Measurements from ENCODE around the gene GALNT10.
"Not testable (repeated sequence)": the region's sequence is repeated elsewhere in the genome, so short reads cannot be mapped to it uniquely, and the experiment has no call there.

Gene GALNT10

DNA sequence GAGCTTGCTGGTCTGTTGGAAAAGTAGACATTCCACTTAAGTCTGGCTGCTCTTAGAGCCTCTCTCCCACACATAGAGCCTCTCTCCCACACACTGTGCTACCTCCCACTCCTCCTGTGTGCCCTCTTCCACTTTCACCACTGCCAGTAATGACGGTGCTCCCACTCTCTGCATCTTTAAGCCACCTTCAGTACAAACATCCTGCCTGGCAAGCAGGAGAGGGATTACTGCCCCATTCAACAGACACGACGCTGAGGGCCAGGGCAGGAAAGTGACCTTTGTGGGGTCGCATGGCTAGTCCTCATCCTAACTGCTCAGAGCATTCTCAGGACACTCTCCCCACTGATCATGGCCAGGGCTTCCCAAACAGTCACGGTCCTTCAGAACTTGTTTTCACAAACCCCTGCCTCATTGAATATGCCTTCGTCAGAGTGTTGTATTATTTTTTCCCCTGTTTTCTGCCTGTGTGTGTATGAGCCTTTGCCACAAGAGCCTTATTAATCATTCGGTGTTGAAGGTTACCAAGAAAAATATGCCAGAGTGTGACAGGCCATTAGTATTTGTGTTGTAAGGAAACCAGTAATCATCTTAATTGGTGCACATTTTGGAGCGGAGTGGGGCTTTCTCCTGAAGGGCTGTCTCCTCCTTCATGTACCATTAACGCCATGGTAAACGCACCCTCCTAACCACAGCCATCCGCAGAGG lies 168.1 kb downstream of the GALNT10 start:
- DNase-seq: no peak

DNA sequence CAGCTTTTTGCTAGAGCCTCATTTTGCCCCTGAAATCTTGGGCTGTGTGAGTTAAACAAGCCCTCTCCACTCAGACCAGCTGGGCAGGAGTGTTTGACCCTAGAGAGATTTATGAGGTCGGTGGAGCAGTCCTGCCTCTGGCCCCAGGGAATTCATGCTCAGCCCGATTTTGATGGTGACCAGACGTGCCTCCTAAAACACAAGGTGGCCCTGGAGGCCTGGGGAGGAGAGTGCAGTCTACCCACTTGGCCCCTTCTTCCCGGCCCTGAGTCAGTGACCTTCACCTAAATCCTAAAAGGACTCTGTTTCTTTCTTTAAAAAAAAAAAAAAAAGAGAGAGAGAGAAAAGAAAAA lies 168.7 kb downstream of the GALNT10 start:
- DNase-seq: no peak

DNA sequence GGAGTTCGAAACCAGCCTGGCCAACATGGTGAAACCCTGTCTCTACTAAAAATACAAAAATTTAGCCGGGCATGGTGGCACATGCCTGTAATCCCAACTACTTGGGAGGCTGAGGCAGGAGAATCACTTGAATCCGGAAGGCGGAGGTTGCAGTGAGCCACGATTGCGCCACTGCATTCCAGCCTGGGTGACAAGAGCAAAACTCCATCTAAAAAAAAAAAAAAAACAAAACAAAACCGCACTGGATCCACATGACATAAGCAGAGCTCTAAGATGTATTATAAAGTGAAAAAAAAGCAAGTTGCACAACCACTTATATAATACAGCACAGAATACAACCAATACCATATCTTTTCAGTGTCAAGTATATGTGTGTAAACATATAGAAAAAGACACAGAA lies 169.7 kb downstream of the GALNT10 start:
- DNase-seq: not testable (repeated sequence)

DNA sequence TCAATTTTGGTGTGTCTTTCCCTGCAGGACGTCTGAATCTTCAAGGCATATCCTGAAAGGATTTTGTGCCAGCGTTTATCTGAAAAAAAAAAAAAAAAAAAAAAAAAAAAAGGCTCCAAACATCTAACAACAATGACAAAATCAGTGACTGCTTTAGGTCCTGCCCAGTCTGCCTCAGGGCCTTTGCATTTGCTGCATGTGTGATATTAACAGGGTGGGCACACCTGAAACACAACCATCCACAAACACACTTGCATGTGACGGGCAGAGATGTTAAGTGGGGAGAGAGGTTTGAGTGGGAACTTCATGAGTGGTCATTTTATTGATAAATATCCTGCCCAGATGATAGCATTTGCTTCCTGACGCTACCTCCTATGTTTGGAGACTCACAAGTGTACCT lies 172.9 kb downstream of the GALNT10 start:
- DNase-seq: no peak

DNA sequence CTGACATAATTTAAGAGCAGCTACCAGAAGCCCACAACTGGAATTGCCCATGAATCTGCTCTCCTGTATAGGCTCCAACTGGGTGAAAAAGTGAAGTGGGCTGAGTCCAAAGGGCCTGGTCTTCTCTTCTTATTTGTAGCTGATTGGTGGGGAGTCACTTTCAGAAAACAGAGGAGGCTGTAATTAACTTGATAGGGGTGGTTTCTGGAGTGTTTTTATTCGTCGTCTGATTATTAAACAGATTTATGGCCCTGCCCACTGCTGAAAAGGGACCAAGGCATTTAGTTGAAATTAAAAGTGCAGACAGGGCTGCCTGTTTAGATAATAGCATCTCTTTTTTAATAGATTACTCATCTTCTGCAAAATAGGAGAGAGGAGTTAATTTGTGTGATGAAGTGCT lies 174.2 kb downstream of the GALNT10 start:
- no peak for DNase-seq

DNA sequence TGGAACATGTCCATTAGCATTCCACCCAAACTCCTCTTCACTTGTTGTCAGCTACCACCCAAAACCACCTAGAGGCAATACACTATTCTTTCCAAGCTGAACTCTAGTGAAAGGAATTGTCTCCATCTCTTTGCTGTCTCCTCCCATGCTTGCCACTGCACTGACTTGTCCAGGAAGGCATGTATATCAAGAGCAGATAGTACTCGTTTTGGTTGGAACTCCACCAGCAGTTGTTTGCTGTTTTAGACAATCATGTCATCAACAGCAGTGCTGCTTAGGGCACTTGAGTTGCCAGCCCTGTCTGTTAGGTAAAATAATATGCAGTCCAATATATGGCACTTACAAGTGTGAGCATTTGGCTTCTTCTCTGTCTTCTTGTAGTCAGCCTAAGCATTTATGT lies 175.3 kb downstream of the GALNT10 start:
- no peak for DNase-seq

DNA sequence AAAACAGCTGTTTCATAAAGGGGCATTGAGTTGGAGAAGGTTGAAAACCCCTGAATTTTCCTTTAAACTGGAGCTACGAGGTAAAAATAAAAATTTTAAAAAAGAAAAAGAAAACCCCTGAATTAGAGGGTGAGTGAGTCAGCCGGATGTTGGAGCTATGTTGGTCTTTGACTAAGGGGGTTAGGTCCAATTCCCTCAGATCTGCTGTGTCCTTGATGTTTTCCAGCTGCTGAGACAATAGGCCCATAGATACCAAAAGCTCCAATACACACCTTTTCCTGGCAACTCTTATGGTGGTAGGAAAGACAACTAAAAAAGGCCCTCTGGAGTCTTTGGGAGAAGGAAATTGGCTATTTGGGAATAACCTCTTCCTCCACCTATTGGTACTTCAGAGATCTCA lies 175.8 kb downstream of the GALNT10 start:
- DNase-seq: no peak

DNA sequence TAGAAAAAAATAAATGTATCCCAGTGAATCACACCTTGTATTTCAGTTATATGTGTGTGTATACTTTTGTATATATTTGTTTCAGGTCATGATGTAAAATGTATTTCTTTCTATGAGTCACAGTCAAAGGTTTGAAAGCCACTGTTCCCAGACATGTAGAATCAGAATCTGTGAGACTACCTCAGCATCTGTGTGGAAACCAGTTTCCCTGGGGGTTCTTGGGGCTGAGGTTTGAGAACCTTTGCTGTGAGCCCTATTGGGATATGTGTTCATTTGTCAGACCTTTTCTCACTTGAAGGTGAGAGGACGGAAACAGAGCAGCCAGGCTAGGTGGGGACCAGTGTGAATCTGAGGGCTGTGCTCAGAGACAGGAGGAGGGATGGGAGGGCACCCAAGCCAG lies 176.6 kb downstream of the GALNT10 start:
- DNase-seq: no peak

DNA sequence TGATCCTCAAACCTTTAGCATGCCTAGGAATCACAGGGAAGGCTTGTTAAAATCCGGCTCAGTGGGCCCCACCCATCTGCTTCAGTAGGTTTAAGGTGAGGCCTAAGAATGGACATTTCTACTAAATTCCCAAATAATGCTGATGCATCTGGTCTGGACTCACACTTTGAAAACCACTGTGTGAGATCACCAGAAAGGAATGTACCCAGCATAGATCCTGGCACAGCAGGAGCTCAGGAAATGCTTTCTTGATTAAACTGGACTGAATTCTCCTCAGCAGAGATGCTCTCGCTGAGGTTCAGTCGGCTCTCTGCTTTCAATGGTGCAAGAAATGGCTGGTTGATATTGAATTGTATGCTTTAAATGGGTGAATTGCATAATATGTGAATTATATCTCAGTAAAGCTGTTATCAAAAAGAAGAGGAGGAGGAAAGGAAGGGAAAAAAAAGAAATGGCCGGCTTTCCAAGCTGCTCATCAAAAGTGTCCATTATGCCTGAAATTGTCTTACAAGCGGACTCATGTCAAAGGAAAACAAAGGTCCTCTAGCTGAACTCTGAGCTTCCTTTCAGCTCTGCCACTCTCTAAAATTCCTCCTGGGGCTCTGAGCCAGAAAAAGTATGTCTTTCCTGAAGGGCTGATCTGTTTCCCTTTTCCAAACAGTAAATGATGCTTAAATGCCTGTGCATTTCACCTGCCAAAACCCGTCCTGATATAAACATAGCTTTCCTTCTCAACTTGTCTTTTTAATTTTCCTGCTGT lies 177.7 kb downstream of the GALNT10 start:
- no peak for DNase-seq

DNA sequence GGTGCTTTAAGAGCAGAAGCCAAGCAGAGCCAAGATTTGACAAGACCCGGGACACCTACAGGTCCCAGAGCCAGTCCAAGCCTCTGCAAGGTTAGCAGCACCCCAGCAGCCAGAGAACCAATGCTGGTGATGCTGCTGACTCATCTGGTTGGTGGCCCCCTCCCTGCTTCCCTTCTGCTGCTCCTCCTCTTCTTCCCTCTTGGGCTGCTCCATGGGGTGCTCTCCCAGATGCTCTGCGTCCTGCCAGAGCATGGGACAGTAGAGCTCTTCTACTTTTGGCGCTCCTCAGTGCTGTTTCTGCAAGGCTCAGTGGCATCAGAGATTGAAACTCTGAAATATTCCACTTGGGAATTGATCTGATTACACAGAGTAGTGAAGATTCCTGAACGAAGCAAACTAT lies 179.1 kb downstream of the GALNT10 start:
- DNase-seq: no peak

DNA sequence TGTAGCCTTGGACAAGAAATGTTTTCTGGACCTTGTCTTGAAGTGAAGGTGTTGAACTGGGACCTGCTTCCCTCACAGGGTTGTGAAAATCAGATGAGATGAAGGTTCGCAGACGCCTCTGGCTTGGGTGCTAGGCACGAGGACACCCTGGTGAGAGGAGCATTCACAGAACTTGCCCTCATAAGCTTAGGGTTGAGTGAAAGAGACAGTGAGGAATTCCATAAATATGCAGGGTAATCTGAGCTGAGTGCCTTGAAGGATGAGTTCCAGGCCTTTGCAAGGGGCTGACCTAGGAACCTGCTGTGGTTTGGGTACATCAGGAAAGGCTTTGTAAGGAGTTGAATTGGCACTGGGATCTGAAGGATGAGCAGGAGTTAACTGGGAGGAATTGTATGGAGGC lies 179.6 kb downstream of the GALNT10 start:
- no peak for DNase-seq

DNA sequence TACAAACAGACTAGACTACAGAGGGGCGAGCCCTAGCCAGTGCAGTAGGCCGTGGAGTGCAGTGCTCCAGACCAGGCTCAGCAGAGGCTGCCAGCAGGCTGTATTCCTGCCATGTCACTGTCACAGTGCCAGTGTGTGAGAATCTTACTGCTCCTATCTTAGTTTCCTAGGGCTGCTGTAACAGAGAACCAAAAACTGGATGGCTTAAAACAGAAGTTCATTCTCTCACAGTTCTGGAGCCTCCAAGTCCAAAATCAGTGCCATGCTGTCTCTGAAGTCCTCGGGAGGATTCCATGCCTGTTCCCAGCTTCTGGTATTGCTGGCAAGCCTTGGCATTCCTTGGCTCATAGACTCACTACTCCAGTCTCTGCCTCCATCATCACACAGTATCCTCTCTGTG lies 180.3 kb downstream of the GALNT10 start:
- DNase-seq: no peak

DNA sequence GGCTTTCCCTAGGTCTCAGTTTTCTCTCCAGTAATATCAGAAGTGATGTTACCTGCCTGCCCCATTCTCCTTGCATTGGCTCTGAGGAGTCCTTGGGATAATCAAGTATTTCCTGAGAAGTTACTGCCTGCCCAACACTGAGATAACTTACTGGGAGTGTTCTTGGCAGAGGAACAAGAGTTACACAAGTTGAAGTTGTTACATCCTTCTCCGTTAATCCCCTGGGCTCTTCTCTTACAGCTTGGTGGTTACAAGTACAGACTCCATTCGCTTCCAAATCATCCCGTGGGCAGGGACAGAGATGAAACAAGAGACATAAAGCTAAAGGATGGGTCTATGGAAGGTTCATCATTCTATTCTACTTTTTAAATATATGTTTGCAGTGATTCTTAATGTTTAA lies 181.2 kb downstream of the GALNT10 start:
- no peak for DNase-seq

DNA sequence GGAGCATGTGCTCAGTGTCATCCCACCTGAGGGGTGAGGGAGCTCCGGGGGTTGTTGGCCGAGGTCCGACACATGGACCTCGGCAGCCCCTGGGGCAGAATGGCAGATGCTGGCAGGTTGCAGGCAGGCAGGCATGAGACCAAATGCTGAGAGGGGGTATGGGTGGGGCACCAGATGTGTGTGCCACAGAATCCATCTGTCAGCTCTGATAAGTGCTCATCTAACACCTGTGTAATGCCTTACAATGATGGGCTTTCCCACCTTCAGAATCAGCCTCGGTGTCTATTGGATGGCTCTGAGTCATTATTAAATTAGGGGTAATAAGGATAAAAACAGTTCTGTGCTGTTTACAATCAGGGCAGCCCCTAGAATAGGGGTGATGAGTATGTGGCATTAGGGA lies 182.1 kb downstream of the GALNT10 start:
- DNase-seq: no peak

DNA sequence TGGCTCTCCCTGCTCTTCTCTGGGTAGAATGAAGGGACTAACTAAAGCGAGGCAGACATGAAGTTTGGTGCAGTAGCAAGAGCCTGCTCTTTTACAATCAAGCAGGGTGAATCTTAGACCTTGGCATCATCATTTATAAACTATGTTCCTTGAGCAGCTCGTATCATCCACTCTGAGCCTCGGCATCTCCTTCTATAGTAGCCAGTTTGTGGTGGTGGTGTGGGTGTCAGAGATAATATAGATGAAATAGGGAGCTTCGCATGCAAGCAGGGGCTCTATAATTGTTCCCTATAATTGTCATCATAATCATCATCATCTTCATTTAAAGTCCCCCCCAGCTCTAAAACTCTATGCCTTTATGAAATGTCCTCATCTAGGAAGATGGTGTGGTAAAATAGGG lies 182.8 kb downstream of the GALNT10 start:
- no peak for DNase-seq

DNA sequence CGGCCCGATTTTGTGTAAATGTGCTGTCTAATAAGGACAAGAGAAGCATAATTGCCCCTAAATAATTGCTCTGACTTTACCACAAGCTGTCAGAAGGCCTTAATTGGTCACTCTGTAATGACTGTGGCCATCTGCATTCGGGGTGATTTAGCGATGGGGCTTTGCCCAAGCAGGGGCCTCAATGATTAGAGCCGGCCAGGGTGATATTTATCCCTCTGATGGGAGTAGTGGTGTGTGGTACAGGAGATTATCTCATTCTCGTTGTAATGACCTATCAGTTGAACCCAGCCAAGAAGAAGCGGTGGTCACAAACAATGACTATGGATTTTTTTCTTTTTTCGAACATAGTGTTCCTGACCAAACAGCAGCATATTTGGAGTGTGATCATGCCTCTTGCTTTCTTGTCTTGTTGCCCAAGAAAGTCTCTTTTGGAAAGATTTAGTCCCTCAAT lies 183.2 kb downstream of the GALNT10 start:
- DNase-seq: no peak

DNA sequence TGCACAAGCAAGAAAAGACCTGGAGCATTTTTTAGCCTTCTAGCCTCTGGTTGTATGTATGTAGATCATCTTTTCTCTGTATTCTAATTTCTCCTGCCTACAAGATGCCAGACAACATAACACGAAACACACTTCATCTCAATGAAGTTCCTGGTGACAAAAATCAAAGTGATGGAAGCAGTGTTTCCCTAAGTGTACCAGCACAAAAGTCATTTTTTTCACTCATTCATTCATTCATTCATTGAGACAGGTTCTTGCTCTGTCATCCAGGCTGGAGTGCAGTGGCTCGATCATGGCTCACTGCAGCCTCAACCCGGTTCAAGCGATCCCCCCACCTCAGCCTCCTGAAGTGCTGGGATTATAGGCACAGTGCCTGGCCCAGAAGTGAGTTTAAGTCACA lies 183.7 kb downstream of the GALNT10 start:
- DNase-seq: no peak

DNA sequence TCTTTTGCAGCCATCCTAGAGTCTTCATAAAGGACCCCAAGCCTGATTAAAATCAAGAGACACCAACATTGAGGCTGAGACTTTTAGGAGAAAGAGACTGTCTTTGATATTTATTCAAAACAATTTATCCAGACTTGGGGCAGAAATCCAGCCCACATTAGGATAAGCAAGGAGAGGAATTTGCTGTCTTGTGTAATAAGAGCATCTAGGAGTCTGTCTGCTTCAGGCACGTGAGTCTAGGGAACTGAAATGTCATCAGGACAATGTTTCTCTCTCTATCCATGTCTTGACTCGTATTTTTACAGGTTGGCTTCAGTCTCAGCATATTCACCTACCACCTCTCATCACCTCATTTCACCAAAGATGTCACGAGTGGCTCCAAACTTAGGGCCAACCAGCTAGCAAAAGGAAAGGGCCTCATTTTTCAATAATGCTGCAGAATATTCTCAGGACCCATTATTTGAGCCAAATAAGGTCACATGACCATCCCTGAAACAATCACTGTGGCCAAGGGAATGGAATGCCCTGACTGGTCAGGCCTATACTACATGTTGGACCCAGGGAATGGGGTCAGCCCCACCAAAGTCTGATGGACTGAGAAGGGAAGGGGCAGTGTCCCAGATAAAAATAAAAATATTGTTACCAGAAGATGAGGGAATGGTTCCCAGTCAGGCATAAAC lies 184.9 kb downstream of the GALNT10 start:
- DNase-seq: no peak

DNA sequence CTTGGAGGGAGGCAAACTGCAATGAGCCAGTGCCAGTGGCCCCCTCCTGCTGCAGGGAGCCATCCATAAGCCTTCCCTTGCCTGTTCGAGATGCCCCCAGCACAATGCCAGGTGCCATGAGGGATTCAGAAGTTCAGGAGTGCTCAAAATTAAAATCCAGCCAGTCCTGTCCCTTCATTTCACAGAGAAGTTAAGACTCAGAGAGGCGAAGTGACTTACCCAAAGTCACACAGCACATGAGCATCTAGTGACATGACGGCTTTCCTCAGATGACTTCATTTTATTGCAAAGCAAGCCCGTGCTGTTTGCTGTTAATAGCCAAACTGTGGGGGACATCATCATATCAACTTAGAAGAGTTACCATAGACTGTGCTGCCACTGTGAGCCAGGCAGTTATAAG lies 185.9 kb downstream of the GALNT10 start:
- DNase-seq: no peak

DNA sequence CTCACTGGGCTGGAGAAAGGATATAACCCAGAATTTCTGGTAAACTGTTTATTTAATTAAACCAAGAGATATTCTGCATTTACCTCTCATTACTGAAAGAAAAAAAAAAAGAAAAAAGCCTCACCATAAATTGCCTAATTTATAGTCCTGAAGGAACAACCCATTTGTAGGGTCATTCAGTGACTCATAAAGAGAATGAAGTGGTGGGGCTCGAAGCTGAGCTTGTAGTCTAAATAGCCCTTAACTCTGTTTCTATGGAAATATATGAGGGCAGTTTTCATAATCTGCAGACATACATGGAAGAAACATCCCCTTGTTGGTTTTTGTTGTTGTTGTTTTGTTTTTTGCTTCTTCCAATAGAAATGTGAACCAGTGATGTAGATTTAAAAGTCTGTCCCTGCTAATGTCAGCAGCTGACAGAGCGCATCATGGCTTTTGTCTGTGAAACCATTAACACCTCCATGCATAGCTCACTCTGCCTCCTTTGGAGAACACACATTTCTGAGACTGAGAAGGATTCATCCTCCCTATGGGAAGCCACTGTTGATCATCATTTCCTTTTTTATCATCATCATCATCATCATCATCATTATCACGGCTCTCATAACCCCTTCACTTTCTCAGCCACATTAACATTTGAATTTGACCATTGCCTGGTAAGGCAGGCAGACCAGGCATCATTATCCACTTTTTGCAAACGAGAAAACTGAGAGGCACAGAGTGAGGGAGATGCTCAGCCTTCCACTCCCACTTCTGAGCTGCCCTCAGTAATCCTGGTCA lies 187.4 kb downstream of the GALNT10 start:
- no peak for DNase-seq

DNA sequence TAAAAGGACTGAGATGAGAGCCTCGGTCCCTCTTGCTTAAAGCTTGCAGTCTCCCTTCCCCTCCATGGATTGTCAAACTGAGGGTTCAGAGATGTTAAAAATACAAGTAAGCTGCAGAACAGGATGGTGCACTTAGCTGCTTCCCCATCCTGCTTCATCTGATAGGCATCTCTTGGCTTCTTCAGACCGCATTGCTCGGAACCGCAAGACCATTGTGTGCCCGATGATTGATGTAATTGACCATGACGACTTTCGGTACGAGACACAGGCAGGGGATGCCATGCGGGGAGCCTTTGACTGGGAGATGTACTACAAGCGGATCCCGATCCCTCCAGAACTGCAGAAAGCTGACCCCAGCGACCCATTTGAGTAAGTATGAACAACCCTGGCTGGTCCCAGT lies 189.7 kb downstream of the GALNT10 start:
- DNase-seq: no peak

DNA sequence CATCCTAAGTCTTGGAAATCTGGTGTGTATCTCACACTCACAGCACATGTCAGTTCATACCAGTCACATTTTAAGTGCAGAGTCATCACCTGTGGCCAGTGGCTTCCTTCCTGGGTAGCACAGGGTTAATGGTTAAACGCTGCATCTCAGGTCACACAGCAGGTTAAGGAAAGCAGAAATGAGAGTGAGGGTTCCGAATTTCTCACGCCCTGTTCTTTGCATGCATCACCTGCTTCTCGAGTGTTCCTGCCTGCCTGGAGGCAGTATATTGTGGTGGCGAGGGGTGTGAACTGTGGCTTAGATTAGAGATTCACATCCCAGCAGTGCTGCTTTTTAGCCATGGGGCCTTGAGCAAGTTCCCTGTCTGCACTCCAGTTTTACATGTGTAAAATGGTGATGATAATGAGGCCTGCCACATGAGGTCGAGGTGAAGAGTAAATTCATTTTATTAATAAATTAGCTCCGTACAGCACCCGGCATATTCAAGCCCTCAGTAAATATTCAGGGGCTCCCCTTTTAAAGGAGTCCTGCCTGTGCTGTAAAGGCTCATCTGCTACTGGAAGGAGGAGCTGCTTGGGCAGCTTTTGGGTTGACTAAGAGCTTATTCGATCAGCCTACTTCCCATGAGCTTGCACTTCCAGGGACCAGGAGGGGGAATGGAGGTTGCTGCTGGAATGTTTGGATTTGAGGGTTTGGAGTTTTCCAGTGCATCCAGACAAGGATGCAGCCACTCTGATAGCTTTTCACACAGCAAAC lies 194.1 kb downstream of the GALNT10 start:
- no peak for DNase-seq

DNA sequence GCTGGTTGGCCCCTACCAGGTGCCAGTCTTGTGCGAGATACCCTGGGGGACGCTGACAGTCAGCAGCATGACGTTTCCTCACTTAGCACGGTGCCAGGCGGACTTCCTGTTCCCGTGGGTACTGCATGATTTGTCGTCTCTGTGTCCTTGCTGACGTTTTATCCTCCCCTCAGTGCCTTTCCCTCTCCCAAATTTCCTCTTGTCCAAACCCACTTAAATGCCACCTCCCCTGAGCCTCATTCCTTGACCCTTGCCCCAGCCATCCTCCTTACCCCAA lies 194.6 kb downstream of the GALNT10 start:
- DNase-seq: no peak
